ENCODE measurements around the gene LDLRAD4.
A peak's percentile ranks its signal among the peaks of the same experiment; 100 is the strongest.

LDLRAD4 gene

GRCh38 chr18:13439461-13439860, 220.9 kb downstream of the LDLRAD4 start:
- DNase-seq: no peak

- DNase-seq: no peak
Measured at GRCh38 chr18:13440277-13441248, 222.0 kb downstream of the LDLRAD4 start.

DNA sequence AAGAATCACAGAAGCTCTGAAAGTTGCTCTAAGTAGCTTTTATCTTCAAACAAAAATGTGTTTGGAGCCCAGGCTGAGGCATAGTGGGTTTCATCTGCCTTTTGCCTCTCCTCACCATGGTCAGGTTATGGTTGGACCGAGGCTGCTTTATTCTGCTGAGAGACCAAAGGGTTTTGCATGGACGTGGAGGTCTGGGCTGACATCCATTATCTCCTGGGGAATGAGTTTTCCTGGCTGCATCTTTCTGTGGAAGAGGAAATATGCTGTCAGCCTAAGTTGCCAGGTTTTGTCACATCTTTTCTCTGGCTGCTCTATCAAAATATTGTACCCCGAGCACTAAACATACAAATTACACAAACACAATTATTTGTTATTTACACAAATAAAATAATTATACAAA, 223.2 kb downstream of the LDLRAD4 start:
- DNase-seq: no peak

- no peak for DNase-seq
Measured at GRCh38 chr18:13442451-13442850, 223.9 kb downstream of the LDLRAD4 start.

GRCh38 chr18:13443552-13443951, 225.0 kb downstream of the LDLRAD4 start:
- no peak for DNase-seq

DNA sequence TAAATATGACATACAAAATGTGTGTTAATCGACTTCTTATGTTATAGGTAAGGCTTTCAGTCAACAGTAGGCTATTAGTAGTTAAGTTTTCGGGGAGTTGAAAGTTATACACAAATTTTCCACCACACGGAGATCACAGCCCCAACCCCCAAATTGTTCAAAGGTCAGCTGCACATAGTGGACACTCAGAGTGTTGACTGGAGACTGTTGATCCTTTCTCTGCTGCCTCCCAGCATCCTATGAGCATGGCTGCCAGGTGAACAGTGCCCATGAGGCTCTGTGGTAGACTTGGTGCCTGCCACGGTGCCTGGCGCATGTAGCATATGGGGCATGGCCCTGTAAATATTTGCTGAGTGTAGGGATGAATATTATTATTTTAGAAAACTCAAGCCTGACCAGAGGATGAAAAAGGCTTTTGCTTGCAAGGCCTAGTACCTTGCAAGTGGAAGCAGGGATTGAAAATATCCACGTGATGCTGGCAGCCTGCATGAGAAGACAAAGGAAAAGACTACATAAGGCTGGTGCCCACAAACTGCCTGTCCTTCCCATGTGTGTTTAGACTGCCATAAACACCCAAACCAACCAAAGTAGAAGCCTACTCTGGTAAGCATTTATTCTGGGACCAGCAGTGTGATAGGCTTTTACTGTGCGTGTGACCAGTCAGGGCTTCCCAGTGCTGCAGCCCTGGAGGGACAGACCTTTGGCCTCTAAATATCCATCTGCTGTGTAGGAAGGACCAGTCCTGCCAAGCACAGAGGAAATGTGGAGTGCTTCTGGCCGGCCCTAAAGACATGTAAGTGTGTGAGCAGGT, 226.1 kb downstream of the LDLRAD4 start:
- DNase-seq: no peak

- no peak for DNase-seq
Measured at GRCh38 chr18:13445241-13445897, 226.8 kb downstream of the LDLRAD4 start.

DNA sequence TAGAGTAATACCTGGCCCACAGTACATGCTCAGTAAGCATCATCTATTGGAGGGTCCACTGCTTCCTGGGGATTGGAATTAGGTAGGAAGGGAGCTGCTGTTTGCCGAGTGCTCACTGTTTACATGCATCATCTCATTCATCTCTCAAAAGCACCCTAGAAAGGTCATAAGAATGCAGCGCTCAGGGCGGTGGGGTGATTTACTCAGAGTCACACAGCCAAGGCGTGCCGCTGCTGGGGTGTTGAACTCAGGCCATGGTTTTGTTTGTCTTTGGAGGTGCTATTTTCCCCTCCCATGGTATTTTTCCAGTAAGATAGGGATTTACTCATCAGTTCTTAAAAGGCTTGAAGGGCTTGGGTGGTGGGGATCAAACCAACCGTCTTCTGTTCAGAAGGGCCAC, 227.5 kb downstream of the LDLRAD4 start:
- DNase-seq: no peak

DNA sequence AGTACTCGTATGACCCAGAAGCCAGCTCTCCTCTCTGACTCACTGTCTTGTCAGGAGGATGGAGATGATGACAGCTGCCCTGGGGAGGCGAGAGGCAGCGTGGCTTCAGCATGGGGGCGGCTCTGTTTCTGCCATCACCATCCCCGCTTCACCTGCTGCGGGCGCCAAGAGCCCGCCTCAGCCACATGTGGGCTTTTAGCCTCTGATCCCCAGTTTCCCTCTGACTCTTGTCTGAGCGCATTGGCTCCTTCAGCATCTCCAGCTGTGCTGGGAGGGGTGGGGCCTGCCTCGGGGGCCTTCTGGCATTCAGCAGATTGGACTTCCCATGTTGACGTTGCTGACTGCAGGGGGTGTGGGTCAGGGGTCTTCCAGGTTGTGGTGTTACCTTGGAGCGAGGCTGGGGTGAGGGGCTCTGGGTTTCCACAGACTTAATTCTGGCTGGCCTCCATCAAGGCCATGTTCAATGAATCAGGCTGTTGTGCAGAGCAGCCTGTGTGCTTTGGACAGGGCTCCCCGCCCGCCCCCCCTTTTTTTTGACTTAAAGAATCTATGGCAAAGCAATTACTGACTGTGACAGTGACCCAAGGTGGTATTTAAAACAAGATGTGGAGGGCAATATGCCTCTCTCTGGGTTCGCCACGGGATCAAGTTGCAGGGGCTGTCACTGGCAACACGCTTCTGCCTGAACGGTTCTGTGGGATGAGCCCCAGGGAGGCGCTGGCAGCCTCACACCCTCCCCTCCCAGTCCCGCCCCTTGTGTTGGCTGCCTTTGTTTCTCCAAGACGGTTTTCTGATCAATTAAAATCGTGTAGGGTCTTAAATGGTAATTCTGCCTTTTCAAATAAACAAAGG, 228.3 kb downstream of the LDLRAD4 start:
- peak; percentile 12 for DNase-seq

- no peak for DNase-seq
Measured at GRCh38 chr18:13447621-13448334, 229.2 kb downstream of the LDLRAD4 start.

GRCh38 chr18:13448335-13448795, 229.8 kb downstream of the LDLRAD4 start:
- DNase-seq: no peak

DNA sequence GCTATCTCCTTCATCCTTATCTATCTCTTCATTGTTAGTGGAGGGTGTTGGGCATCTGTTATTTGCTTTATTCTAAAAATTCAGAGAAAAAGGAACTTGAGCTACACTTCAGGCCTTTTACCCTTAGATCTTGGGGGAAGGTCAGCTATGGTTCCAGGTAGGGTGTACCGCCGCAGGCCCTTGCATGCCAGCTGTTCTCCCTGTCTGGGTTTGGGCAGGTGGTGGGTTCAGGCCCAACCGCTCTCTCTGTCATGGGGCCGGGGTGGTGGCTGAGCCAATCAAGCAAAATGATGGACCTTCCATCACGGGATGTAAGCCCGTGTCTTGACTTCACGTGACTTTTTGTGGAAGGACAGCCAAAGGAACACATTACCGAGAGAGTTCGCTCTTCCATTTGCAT, 231.1 kb downstream of the LDLRAD4 start:
- DNase-seq: no peak

DNA sequence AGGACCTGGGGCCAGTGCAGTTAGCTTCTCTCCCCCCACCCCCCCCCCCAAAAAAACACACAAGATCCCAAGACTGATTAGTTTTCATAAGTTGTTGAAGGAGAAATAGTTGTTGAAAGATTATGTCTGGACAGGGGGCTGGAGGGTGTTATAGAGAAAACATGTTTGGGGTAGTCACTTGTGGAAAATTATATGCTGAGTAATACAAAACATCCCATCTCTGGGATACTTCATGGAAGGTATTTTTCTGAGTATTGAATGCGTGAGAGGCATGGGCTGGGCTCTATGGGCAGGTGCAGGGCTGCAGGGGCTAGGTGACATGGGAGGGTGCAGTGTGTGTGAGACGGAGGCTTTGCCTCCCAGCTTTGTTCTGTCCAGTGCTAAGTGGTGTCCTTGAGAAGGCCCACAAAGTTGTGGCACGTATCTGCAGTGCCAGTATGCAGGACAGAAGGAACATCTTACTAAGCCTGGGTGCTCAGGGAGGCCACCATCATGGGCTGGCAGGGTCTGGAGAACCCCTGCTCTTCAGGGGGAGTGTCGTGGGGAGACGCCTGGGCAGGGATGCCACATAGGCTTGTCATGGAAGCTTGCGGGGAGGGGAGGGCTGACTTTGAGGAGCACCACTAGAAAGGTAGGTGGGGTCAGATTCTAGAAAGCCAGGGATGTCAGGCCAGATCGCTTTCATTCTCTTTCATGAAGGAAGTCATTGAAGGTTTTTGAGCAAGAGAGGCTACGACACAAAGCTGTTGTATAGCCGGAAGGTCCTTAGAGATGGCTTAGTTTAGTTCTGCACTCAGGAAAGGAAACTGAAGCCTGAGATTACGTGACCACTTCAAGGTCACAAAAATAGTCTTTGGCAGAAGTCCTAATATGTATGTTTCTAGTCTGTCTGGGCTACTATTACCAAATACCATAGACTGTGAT, 232.0 kb downstream of the LDLRAD4 start:
- DNase-seq: no peak

DNA sequence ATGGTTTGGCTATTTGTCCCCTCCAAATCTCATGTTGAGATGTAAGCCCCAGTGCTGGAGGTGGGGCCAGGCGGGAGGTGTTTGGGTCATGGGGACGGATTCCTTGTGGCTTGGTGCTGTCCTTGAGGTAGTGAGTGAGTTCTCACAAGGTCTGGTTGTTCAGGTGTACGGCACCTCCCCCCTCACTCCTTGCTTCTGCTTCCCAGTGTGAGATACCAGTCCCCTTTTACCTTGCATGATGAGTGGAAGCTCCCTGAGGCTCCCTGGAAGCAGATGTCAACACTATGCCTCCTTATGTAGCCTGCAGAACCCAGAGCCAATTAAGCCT, 232.6 kb downstream of the LDLRAD4 start:
- DNase-seq: no peak

DNA sequence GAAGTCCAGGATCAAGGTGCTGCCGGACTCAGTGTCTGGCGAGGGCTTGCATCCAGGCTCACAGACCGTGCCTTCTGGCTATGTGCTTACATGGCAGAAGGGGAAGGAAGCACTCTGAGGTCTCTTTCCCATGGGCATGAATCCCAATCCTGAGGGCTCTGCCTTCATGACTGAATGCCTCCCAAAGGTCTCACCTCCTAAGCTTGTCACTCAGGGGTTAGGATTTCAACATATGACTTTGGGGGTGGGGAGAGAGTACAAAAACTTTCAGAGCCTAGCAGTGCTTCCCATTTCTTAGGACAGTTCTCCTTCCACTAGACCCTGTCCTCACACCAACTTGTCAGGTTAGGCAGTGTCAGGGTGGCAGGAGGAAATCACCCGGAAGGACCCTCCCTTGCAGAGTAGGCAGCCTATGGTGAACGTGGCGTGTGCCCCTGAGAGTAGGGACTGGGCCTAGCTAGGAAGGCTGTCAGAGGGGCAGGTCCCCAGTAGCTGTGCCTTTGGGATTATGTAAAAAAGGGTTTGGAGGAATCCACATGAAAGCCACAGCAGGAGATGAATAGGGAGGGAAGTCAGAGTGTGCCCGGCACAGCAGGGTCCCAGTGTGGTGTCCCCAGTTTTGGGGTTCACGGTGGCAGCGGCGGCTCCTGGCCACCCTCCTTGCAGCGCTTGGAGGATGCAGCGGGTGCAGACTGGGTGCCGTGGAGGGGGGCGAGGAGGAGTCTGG, 233.3 kb downstream of the LDLRAD4 start:
- DNase-seq: no peak

DNA sequence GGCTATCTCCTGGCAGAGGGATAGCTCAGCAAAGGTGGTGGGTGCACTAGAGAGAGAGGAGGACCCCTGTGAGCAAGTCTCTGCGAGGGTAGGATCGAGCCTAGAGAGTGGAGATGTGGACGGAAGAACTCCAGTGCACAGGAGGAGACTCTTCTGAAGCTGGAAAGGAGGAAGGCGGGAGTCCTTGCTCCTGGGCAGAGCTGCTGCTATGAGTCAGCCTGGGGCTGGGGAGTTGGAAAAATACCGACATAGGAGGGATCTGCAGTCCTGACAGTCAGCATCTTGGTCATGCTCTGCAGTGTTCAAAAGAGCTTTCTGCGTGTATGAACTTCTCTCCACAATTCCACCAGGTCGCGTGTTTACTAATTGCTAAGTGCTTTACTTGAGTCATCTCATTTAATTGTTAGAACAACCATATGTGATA, 233.8 kb downstream of the LDLRAD4 start:
- no peak for DNase-seq

DNA sequence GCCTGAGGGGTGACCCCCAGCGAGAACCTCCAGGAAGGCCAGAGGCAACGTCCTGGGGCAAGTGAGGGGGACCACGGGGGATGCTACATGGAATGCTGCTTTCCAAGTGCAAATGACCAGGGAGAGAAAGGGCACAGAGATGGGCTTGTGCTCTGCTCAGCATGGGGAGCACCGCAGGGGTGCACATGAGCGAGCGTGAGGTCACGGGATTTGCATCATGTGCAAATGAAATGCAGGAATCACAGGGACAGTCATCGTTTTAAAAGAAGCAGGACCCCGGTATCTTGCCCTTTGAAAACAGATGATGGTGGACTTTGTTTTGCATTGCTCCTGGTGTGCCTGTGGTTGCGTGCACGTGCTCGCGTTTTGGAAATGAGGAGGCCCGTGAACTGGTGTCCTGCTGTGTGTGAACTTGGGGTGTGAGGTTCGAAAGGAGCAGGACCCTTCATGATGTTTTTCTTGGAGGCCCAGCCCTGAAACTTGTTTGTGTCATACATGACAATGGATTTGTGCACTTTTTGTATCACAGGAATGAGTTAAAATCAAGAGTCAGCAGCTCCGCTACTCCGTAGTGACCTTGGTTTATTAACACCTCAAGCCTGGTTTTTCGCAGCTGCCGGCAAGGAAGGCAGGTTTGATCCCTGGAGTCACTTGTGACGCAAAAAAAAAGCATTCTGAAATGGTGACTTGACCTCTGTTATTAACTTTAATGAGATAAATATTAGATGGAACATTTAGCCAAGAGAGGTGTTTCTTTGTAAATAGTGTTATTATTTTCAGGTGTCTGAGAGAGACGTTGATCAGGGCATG, 234.5 kb downstream of the LDLRAD4 start:
- DNase-seq: no peak

DNA sequence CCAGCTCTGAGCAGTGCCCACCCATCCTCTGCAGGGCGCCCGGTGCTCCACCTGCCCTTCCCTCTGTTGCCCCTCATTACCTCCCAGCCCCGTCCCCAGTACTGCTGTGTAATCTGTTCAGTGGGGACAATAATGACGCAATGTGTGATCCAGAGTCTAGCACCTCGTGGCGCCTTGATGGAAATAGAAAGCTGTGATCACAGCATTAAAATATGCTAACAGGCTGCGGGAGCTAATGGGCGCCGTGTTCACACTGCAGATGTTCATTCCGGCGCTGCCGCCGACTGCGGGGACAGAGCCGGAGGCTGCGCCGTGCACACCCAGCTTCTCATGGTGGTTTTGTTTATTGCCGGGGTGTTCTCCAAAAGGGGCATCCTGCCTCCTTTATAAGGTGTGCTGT, 235.2 kb downstream of the LDLRAD4 start:
- no peak for DNase-seq

All from SHP77 treated with DMSO at 0.1 percent for 48 hours (cell line).